Osteoblast (primary cell): Measurements from ENCODE around the gene SLC23A2. TPM values are rescaled to one million over a fixed set of nuclear protein-coding genes. Genes with fewer than 3 reads are reported as not detected.

Source experiments
- DNase-seq: peaks from one replicate; pipeline ENCODE4 v3.0.0; 2011; ENCODE audit warnings: low spot score, mixed read lengths; ENCODE audit not compliant: insufficient read length; ENCODE audit errors: missing footprints
- H2AFZ ChIP-seq: 2 replicates; pipeline ENCODE4 v1.6.0; 2011; ENCODE audit warnings: mild to moderate bottlenecking, low read length
- H3K27ac ChIP-seq: 2 replicates; pipeline ENCODE4 v1.5.1; 2011; ENCODE audit warnings: mild to moderate bottlenecking, low read depth, low read length, moderate library complexity
- H3K27me3 ChIP-seq: 2 replicates; pipeline ENCODE4 v1.6.0; 2012; ENCODE audit warnings: mild to moderate bottlenecking, control low read depth, inconsistent platforms, low read length, moderate library complexity; ENCODE audit not compliant: insufficient read depth
- H3K36me3 ChIP-seq: 2 replicates; pipeline ENCODE4 v1.5.1; 2011; ENCODE audit warnings: mild to moderate bottlenecking, low read length, control low read depth, moderate library complexity; ENCODE audit not compliant: insufficient read depth
- H3K4me1 ChIP-seq: 2 replicates; pipeline ENCODE4 v1.5.1; 2011; ENCODE audit warnings: mild to moderate bottlenecking, low read length, control low read depth, moderate library complexity; ENCODE audit not compliant: insufficient read depth
- H3K4me2 ChIP-seq: 2 replicates; pipeline ENCODE4 v1.6.0; 2011; ENCODE audit warnings: mild to moderate bottlenecking, low read length; ENCODE audit not compliant: insufficient read depth
- H3K4me3 ChIP-seq: fragments of 200-600 bp; sonication (generic); 3 replicates; pipeline ENCODE4 v1.5.1; 2012; ENCODE audit warnings: mild to moderate bottlenecking, low read length, inconsistent platforms; ENCODE audit not compliant: insufficient read depth
- H3K79me2 ChIP-seq: 2 replicates; pipeline ENCODE4 v1.6.0; 2012; ENCODE audit warnings: mild to moderate bottlenecking, low read length, control low read depth, inconsistent platforms; ENCODE audit not compliant: insufficient read depth
- H3K9me3 ChIP-seq: 2 replicates; pipeline ENCODE4 v1.5.1; 2011; ENCODE audit warnings: low read depth, low read length, control low read depth
- H4K20me1 ChIP-seq: 2 replicates; pipeline ENCODE4 v1.6.0; 2012; ENCODE audit warnings: mild to moderate bottlenecking, low read length, control low read depth; ENCODE audit not compliant: insufficient read depth
- CTCF ChIP-seq: IDR thresholded peaks from 2 replicates; pipeline ENCODE4 v1.5.1; 2011; ENCODE audit warnings: mild to moderate bottlenecking, low read depth, low read length, moderate library complexity; ENCODE audit errors: extremely low read depth
- total RNA-seq: library from RNA; depleted of rRNA; stranded (reverse); fragments of >200 nt; gene quantifications from 2 replicates; pipeline ENCODE4 v1.2.3, GENCODE V29; 2012

SLC23A2 gene
- total RNA-seq, 1 donor, result 20.6 TPM

DNA sequence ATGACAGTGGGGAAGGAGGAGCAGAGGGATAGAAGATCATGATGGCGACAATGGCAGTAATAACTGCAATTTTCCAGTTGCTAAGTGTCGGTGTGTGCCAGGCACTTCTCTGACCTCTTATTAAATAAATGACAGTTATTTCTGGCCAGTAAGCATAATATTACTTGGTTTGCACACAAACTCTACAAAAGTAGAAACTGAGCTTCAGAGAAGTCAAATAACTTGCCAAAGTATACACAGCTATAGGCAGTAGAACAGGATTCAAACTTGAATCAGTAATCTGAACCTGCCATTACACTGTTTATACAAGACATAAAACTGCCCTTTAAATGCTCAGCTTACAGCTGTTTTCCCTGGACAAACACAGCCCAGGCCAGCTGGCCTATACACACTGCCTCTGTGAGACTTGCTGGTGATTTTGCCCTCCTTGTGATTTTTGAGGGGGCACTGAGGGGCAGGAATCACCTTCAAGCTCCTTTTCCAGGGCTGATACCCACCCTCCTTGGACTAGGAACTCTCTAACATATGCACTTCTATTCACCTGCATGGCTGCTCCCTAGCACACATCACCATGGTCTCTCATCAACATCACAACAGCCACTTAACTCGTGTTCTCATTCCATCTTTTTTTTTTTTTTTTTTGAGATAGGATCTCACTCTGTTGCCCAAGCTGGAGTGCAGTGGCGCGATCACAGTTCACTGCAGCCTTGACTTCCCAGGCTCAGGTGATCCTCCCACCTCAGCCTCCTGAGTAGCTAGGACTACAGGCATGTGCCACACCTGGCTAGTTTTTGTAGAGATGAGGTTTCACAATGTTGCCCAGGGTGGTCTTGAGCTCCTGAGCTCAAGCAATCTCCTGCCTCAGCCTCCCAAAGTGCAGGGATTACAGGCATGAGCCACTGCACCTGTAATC lies 63.6 kb downstream of the SLC23A2 start:
- H3K27me3 ChIP-seq, result no peaks in the 10 kb centered on the region
- H2AFZ ChIP-seq, result no peak overlapping the region
- H3K79me2 ChIP-seq, result peaks cover 3% of the 10 kb centered on the region
- no peaks in the 10 kb centered on the region for H3K9me3 ChIP-seq
- TF ChIP-seq CTCF, result no peak
- H3K36me3 ChIP-seq, result no peaks in the 10 kb centered on the region
- no peak overlapping the region for H3K4me2 ChIP-seq
- peak; percentile 56 for DNase-seq
- H3K4me3 ChIP-seq, result no peak overlapping the region
- H4K20me1 ChIP-seq, result peaks cover 17% of the 10 kb centered on the region
- no peak overlapping the region for H3K27ac ChIP-seq
- H3K4me1 ChIP-seq, result peaks cover 13% of the 10 kb centered on the region

DNA sequence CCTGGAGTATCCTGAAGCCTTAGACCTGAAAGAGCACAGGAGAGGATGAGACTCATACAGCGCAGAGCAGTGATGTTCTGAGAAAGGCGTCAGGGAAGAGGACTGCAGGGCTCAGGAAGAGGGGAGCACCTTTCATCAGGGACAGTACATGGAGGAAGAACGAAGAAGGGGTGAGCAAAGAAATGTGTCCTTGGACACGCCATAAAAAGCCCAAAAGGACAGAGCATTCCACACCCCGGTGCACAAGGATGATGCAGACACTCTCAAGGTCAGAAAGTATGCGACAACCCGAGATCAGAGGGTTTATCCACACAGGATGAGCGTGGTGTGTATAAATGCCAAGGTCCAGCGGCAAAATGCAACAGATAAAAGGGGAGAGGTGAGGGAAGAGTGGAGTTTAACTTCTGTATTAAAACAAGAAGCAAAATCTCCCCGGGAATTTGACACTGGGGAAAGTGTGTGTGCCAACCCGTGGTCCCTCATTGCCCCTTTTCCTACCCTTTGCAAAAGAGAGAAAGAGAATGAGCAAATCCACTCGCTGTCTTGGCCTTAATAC lies 64.4 kb downstream of the SLC23A2 start:
- no peaks in the 10 kb centered on the region for H3K9me3 ChIP-seq
- H4K20me1 ChIP-seq, result peaks cover 17% of the 10 kb centered on the region
- H3K79me2 ChIP-seq, result peaks cover 3% of the 10 kb centered on the region
- peaks cover 9% of the 10 kb centered on the region for H3K4me1 ChIP-seq
- H3K4me3 ChIP-seq, result no peak overlapping the region
- no peak overlapping the region for H3K4me2 ChIP-seq
- no peak overlapping the region for H2AFZ ChIP-seq
- no peaks in the 10 kb centered on the region for H3K27me3 ChIP-seq
- H3K27ac ChIP-seq, result no peak overlapping the region
- no peak for TF ChIP-seq CTCF
- H3K36me3 ChIP-seq, result peaks cover 3% of the 10 kb centered on the region
- no peak for DNase-seq

DNA sequence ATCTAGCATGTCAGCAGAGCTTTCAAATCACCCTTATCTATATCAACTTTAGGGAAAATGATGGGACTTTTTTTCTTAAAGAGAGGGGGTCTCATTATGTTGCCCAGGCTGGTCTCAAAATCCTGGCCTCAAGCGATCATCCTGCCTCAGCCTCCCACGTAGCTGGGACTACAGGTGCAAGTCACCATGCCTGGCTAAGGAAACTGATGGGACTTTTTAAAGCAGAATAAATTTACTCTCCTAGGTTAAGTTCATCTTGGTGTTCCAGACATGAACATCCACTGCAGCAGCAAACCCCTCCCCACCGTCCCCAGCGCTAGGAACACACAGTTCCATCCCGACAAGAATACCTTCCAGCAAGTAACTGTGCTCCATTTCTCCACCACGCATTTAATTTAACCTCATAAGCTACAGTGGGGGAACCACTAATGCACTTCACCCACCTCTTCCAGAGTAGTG lies 64.9 kb downstream of the SLC23A2 start:
- peaks cover 3% of the 10 kb centered on the region for H3K79me2 ChIP-seq
- no peak overlapping the region for H3K4me3 ChIP-seq
- no peak for TF ChIP-seq CTCF
- H3K4me2 ChIP-seq, result no peak overlapping the region
- DNase-seq, result no peak
- H3K27ac ChIP-seq, result no peak overlapping the region
- no peaks in the 10 kb centered on the region for H3K9me3 ChIP-seq
- peaks cover 3% of the 10 kb centered on the region for H3K36me3 ChIP-seq
- peaks cover 8% of the 10 kb centered on the region for H3K4me1 ChIP-seq
- peaks cover 17% of the 10 kb centered on the region for H4K20me1 ChIP-seq
- no peaks in the 10 kb centered on the region for H3K27me3 ChIP-seq
- no peak overlapping the region for H2AFZ ChIP-seq

DNA sequence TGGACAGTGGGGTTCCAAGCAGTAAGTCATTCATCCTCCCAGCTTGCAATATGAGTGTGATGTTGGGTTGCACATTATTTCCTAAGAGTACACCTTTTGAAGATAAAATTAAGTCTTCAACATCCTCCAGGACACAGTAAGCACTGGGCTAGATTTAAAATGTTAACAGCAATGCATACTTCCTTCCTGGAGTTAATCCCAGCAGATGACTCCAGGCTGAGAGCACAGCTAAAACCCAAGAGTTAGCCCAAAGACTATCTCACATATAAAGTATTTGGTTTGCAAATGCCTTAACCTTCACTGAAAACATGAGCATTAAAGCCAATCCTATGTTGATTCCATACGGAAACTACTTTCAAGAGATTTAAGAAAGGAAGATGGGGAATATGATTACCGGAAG lies 69.2 kb downstream of the SLC23A2 start:
- Histone ChIP-seq H3K9me3 (no peaks in the 10 kb centered on the region), H3K36me3 (peaks cover 3% of the 10 kb centered on the region), H2AFZ (no peak overlapping the region), H4K20me1 (peaks cover 7% of the 10 kb centered on the region), H3K4me2 (no peak overlapping the region), H3K4me3 (no peak overlapping the region), H3K79me2 (peaks cover 3% of the 10 kb centered on the region), H3K4me1 (peaks cover under 1% of the 10 kb centered on the region), H3K27me3 (no peaks in the 10 kb centered on the region), H3K27ac (no peak overlapping the region)
- no peak for TF ChIP-seq CTCF
- DNase-seq, result no peak
